ENCODE data around the gene EIF6. TPM values are rescaled to one million over a fixed set of nuclear protein-coding genes. Genes with fewer than 3 reads are reported as not detected.

Gene EIF6
- 74.0 and 81.2 TPM in 2 replicates for total RNA-seq
- total RNA-seq (2013) = 74.6 TPM
- 54.2 and 74.1 TPM in 2 replicates for polyA plus RNA-seq
- 109 and 118 TPM in 2 replicates for polyA minus RNA-seq

DNA sequence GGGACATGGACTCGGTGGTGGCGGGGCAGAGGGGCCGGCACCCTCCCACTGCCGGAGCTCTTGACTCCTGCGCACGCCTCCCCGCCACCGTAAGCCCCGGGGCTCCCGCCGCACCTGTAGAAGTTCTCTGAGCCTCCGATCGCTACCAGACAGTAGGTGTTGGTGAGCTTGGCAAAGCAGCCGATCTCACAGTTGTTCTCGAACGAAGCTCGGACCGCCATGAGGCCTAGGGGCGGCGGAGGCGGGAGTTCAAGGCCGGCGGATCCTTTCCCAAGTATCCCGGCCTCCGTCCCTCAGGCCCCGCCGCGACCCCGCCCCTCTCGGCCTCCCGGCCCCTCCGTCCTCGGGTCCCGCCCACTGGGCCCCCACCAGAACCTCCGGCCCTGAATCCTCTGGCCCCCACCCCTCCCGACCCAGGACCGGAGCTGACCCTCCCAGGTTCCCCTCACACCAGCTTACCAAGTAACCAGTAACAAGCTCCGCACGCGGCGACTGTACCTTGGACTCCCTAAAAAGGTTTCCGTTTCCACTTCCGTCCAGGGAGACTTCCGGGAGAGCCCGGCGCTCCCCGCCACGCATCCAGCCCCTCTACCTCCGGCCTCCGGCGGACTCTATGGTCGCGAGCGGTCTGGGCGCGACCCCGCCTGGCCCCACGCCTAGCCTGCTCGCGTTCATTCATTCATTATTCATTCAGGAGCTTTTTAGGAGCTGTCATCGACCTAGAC is at the start of gene EIF6:
TSS of gene EIF6 (minus strand) at position 506 of the 725 bp plus-strand sequence. CDS start at position 221, 285 bp downstream.
- peak within 1 kb of the TSS; percentile 95 for H3K4me3 Mint-ChIP-seq
- peak; percentile 83 for DNase-seq
- Histone ChIP-seq H3K9me3 (ENCODE audit: control extremely low read depth in 1 of 3, control insufficient read depth in 2 of 3, insufficient read depth in 1 of 3, low read length in 2 of 3) (no peaks in the 10 kb centered on the region), H2AFZ (ENCODE audit: insufficient read depth, low read depth, low read length, poor library complexity, severe bottlenecking) (peak within 1 kb of the TSS; percentile 99), H3K4me2 (replicated peaks; ENCODE audit: low read depth, low read length, poor library complexity, severe bottlenecking) (peak within 1 kb of the TSS; percentile 95), H3K27ac (ENCODE audit: low read length in 2 of 2) (peak within 1 kb of the TSS; percentile 71 to 90), H3K36me3 (replicated peaks in 1 of 2; ENCODE audit: control extremely low read depth in 1 of 2, control insufficient read depth in 1 of 2, extremely low read depth in 1 of 2, insufficient read depth in 2 of 2, low read length in 1 of 2) (peaks cover 3 to 20% of the 10 kb centered on the region in 2 experiments), H3K4me1 (ENCODE audit: control insufficient read depth in 2 of 2, insufficient read depth in 2 of 2, low read length in 2 of 2) (peaks cover 13 to 19% of the 10 kb centered on the region in 2 donors), H3K9ac (ENCODE audit: low read length) (peak within 1 kb of the TSS; percentile 96), H3K27me3 (replicated peaks in 1 of 4; ENCODE audit: control extremely low read depth in 1 of 4, control insufficient read depth in 3 of 4, insufficient read depth in 4 of 4, low read length in 3 of 4) (no peaks in the 10 kb centered on the region), H3K4me3 (ENCODE audit: control extremely low read depth in 1 of 5, extremely low read depth in 1 of 5, insufficient read depth in 1 of 5, low read depth in 2 of 5, low read length in 4 of 5) (peak within 1 kb of the TSS; percentile 59 to 97 (median 93)), H3K79me2 (ENCODE audit: control insufficient read depth, insufficient read depth, low read length) (peaks cover 35% of the 10 kb centered on the region), H4K20me1 (ENCODE audit: control insufficient read depth, insufficient read depth, low read length, poor library complexity, severe bottlenecking) (peaks cover 14% of the 10 kb centered on the region)
- H3K9me3 Mint-ChIP-seq (ENCODE audit: insufficient read depth) = no peaks in the 10 kb centered on the region
- ATAC-seq (ENCODE audit: low read depth) = peak; percentile 92
- peaks cover 32% of the 10 kb centered on the region for H3K4me1 Mint-ChIP-seq
- H3K27me3 Mint-ChIP-seq = no peaks in the 10 kb centered on the region
- ChIA-PET POLR2A (interaction anchor here (0.6 to 1.6 kb wide), 5 partner anchors 19 to 1290 kb away, joined by 3 to 9 read pairs (median 4); partner anchors contain the start of genes RALY, RBM39, SCAND1 and TRPC4AP), CTCF (interaction anchor here (0.9 to 2.1 kb wide), 4 partner anchors 16 to 140 kb away, joined by 3 to 6 read pairs (median 4); no protein-coding TSS in a partner anchor)
- no peak for TF ChIP-seq EZH2 (IDR thresholded peaks at IDR 0.05; ENCODE audit: borderline replicate concordance, insufficient read depth, low read depth, low read length, poor library complexity, severe bottlenecking)
- TF ChIP-seq CTCF (IDR thresholded peaks at IDR 0.05) = no peak
- 1% methylated on average over 53 of the region's 61 CpGs for WGBS (ENCODE audit: insufficient coverage)
- H3K27ac Mint-ChIP-seq = peak within 1 kb of the TSS; percentile 96
- intact Hi-C loops (cut with micrococcal nuclease) = loop anchor here (1.0 to 5.0 kb wide), 6 partner anchors 127 to 982 kb away; partner anchors contain the start of genes AHCY, EDEM2, ERGIC3 and SCAND1

- Histone ChIP-seq H3K27me3 (replicated peaks in 1 of 4; ENCODE audit: control extremely low read depth in 1 of 4, control insufficient read depth in 3 of 4, insufficient read depth in 4 of 4, low read length in 3 of 4) (no peaks in the 10 kb centered on the region), H4K20me1 (ENCODE audit: control insufficient read depth, insufficient read depth, low read length, poor library complexity, severe bottlenecking) (no peaks in the 10 kb centered on the region), H3K4me2 (replicated peaks; ENCODE audit: low read depth, low read length, poor library complexity, severe bottlenecking) (no peak overlapping the region), H3K4me3 (ENCODE audit: control extremely low read depth in 1 of 5, extremely low read depth in 1 of 5, insufficient read depth in 1 of 5, low read depth in 2 of 5, low read length in 4 of 5) (no peak overlapping the region), H3K36me3 (replicated peaks in 1 of 2; ENCODE audit: control extremely low read depth in 1 of 2, control insufficient read depth in 1 of 2, extremely low read depth in 1 of 2, insufficient read depth in 2 of 2, low read length in 1 of 2) (no peaks in the 10 kb centered on the region), H3K79me2 (ENCODE audit: control insufficient read depth, insufficient read depth, low read length) (no peaks in the 10 kb centered on the region), H3K9me3 (ENCODE audit: control extremely low read depth in 1 of 3, control insufficient read depth in 2 of 3, insufficient read depth in 1 of 3, low read length in 2 of 3) (no peaks in the 10 kb centered on the region), H2AFZ (ENCODE audit: insufficient read depth, low read depth, low read length, poor library complexity, severe bottlenecking) (no peak overlapping the region), H3K27ac (ENCODE audit: low read length in 2 of 2) (no peak overlapping the region), H3K4me1 (ENCODE audit: control insufficient read depth in 2 of 2, insufficient read depth in 2 of 2, low read length in 2 of 2) (no peaks in the 10 kb centered on the region), H3K9ac (ENCODE audit: low read length) (no peak overlapping the region)
- Mint-ChIP-seq H3K27me3 (no peaks in the 10 kb centered on the region), H3K4me3 (no peak overlapping the region), H3K4me1 (no peaks in the 10 kb centered on the region), H3K27ac (no peak overlapping the region), H3K9me3 (ENCODE audit: insufficient read depth) (no peaks in the 10 kb centered on the region)
- CTCF ChIA-PET = no interaction called here
- no CpG with 5 or more reads among the region's 4 CpGs for WGBS (ENCODE audit: insufficient coverage)
- TF ChIP-seq CTCF (IDR thresholded peaks at IDR 0.05) (no peak), EZH2 (IDR thresholded peaks at IDR 0.05; ENCODE audit: borderline replicate concordance, insufficient read depth, low read depth, low read length, poor library complexity, severe bottlenecking) (no peak)
- intact Hi-C loops (cut with micrococcal nuclease) = no loop called here
- POLR2A ChIA-PET = no interaction called here
- no peak for DNase-seq
- ATAC-seq (ENCODE audit: low read depth) = no peak
Observed at GRCh38 chr20:35333606-35334005, 49.0 kb upstream of the EIF6 start.

Measured in B cell (primary cell).